ENCODE measurements around the gene C16orf92. TPM values are rescaled to one million over a fixed set of nuclear protein-coding genes. Genes with fewer than 3 reads are reported as not detected.

Gene C16orf92
- total RNA-seq, 1 experiment from 2014 or later = not detected

GRCh38 chr16:30046178-30046577 lies 23.2 kb downstream of the C16orf92 start:
- Histone ChIP-seq H3K27ac (ENCODE audit: low read depth, low read length) (no peak overlapping the region), H4K20me1 (ENCODE audit: insufficient read depth) (no peaks in the 10 kb centered on the region), H3K79me2 (ENCODE audit: insufficient read depth, low read length) (no peaks in the 10 kb centered on the region), H3K36me3 (ENCODE audit: control insufficient read depth in 1 of 2, insufficient read depth in 2 of 2, low read length in 2 of 2) (no peaks in the 10 kb centered on the region), H3K4me2 (ENCODE audit: low read length) (peak overlapping the region; percentile 35; the same call in 1 of the 2 replicates), H3K9me3 (ENCODE audit: control insufficient read depth in 1 of 2, insufficient read depth in 1 of 2, low read depth in 1 of 2, low read length in 2 of 2) (no peaks in the 10 kb centered on the region), H2AFZ (ENCODE audit: low read depth, low read length, poor library complexity, severe bottlenecking) (no peak overlapping the region), H3K4me3 (replicated peaks in 1 of 2; ENCODE audit: low read depth in 1 of 2, low read length in 2 of 2) (no peak overlapping the region), H3K27me3 (ENCODE audit: insufficient read depth, low read length) (no peaks in the 10 kb centered on the region), H3K9ac (ENCODE audit: low read length) (no peak overlapping the region), H3K4me1 (ENCODE audit: control insufficient read depth in 1 of 2, insufficient read depth in 2 of 2, low read length in 2 of 2) (peaks cover 8 to 18% of the 10 kb centered on the region in 2 experiments; a peak in 3 of 4 replicates), H3K9me2 (ENCODE audit: insufficient read depth) (no peaks in the 10 kb centered on the region)
- TF ChIP-seq CTCF (IDR thresholded peaks at IDR 0.05 in 2 of 3, conservative IDR thresholded peaks at IDR 0.05 in 1 of 3; ENCODE audit: borderline replicate concordance in 1 of 3, insufficient read depth in 1 of 3, low read depth in 2 of 3, low read length in 2 of 3) (no peak), MAX (IDR thresholded peaks at IDR 0.05) (no peak)
- POLR2A ChIA-PET = no interaction called here
- ATAC-seq (peak; percentile 37; the same call in 1 of the 2 replicates), DNase-seq (ENCODE audit: low read depth, low spot score) (no peak)
- BruUV-seq (replicated peaks) = no TSS peak
- RAD21 ChIA-PET (ENCODE audit: low non-redundant PET in 1 of 2, low total read pairs in 2 of 2, uncharacterized antibody in 2 of 2, unreplicated experiment in 2 of 2) = no interaction called here
- CTCF ChIA-PET = no interaction called here
- intact Hi-C loops (cut with micrococcal nuclease) = no loop called here

- POLR2A ChIA-PET = no interaction called here
- TF ChIP-seq, protein P1, sequence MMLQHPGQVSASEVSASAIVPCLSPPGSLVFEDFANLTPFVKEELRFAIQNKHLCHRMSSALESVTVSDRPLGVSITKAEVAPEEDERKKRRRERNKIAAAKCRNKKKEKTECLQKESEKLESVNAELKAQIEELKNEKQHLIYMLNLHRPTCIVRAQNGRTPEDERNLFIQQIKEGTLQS (IDR thresholded peaks at IDR 0.05) = no peak
- TF ChIP-seq REST (IDR thresholded peaks at IDR 0.05; ENCODE audit: low read depth) (no peak), POLR2AphosphoS5 (IDR thresholded peaks at IDR 0.05; ENCODE audit: low read depth, low read length) (no peak), SP1 (IDR thresholded peaks at IDR 0.05; ENCODE audit: low read depth) (no peak), TCF7L2 (IDR thresholded peaks at IDR 0.05; ENCODE audit: borderline replicate concordance, extremely low read depth, insufficient read depth, insufficient read length) (no peak), SRF (IDR thresholded peaks at IDR 0.05; ENCODE audit: low read depth) (no peak), EGR1 (IDR thresholded peaks at IDR 0.05; ENCODE audit: low read depth) (no peak), MAX (IDR thresholded peaks at IDR 0.05) (no peak), EZH2 (IDR thresholded peaks at IDR 0.05) (no peak)
- TF ChIP-seq, protein P2, sequence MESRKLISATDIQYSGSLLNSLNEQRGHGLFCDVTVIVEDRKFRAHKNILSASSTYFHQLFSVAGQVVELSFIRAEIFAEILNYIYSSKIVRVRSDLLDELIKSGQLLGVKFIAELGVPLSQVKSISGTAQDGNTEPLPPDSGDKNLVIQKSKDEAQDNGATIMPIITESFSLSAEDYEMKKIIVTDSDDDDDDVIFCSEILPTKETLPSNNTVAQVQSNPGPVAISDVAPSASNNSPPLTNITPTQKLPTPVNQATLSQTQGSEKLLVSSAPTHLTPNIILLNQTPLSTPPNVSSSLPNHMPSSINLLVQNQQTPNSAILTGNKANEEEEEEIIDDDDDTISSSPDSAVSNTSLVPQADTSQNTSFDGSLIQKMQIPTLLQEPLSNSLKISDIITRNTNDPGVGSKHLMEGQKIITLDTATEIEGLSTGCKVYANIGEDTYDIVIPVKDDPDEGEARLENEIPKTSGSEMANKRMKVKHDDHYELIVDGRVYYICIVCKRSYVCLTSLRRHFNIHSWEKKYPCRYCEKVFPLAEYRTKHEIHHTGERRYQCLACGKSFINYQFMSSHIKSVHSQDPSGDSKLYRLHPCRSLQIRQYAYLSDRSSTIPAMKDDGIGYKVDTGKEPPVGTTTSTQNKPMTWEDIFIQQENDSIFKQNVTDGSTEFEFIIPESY (IDR thresholded peaks at IDR 0.05; ENCODE audit: extremely low read depth, insufficient replicate concordance, low read length) = no peak
Measured at GRCh38 chr16:30046588-30046987, 23.6 kb downstream of the C16orf92 start.

More at GRCh38 chr16:30046588-30046987, 23.6 kb downstream of the C16orf92 start:
- ChIA-PET RAD21 (ENCODE audit: low non-redundant PET in 1 of 2, low total read pairs in 2 of 2, uncharacterized antibody in 2 of 2, unreplicated experiment in 2 of 2) (no interaction called here), CTCF (no interaction called here)
- Histone ChIP-seq H3K9me3 (ENCODE audit: control insufficient read depth in 1 of 2, insufficient read depth in 1 of 2, low read depth in 1 of 2, low read length in 2 of 2) (no peaks in the 10 kb centered on the region), H2AFZ (ENCODE audit: low read depth, low read length, poor library complexity, severe bottlenecking) (no peak overlapping the region), H3K36me3 (ENCODE audit: control insufficient read depth in 1 of 2, insufficient read depth in 2 of 2, low read length in 2 of 2) (no peaks in the 10 kb centered on the region), H3K9me2 (ENCODE audit: insufficient read depth) (no peaks in the 10 kb centered on the region), H3K4me3 (replicated peaks in 1 of 2; ENCODE audit: low read depth in 1 of 2, low read length in 2 of 2) (no peak overlapping the region), H3K9ac (ENCODE audit: low read length) (no peak overlapping the region), H4K20me1 (ENCODE audit: insufficient read depth) (no peaks in the 10 kb centered on the region), H3K27ac (ENCODE audit: low read depth, low read length) (no peak overlapping the region), H3K27me3 (ENCODE audit: insufficient read depth, low read length) (no peaks in the 10 kb centered on the region), H3K4me2 (ENCODE audit: low read length) (0 out of 2 replicates have a peak overlapping the region, but pooled peaks have one; percentile 35), H3K79me2 (ENCODE audit: insufficient read depth, low read length) (no peaks in the 10 kb centered on the region), H3K4me1 (ENCODE audit: control insufficient read depth in 1 of 2, insufficient read depth in 2 of 2, low read length in 2 of 2) (peaks cover 8 to 20% of the 10 kb centered on the region in 2 experiments; a peak in 3 of 4 replicates)
- no TSS peak for BruUV-seq (replicated peaks)
- no peak for DNase-seq (ENCODE audit: low read depth, low spot score)
- intact Hi-C loops (cut with micrococcal nuclease) = no loop called here
- ATAC-seq = no peak
